NCI-H82 (cell line): ENCODE results near the gene STAT4.
"Not testable (repeated sequence)": the region's sequence is repeated elsewhere in the genome, so short reads cannot be mapped to it uniquely, and the experiment has no call there.

Experiments used
- DNase-seq: peaks from one replicate; lab custom pipeline; 2025; lab: John Stamatoyannopoulos, UW

STAT4 gene

DNA sequence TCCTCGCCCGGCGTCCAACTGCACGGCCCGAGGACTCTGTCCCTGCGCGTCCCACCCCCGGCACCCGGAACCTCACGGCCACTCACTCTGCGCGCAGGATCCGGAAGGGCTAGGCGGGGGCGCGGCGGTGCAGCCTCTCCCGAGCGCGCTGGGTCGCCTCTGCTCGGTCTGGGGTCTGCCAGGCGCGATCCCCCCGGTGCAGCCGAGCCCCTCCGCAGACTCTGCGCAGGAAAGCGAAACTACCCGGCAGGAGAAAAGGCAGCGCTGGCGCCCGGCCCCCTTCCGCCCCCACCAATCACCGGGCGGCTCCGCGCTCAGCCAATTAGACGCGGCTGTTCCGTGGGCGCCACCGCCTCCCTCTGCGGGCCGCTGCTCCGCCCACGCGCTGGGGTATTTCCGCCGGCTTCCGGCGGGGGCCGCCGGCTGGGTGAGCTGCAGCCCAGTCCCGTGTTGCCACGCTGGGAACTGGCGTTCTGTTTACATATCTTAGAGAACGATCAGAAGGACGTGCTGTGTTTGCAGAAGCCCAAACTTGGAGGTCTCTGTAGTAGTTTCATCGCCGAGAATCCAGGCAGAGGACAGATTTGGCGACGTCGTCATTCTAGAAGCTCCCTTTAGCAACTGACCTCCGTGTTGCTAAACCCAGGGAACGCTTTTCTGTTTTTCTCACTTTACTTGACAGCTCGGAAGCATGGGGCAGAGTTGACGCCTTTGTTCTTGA, 136.7 kb downstream of the STAT4 start, which contains the start of gene STAT1:
TSS of gene STAT1 (minus strand) at position 240 of the 721 bp plus-strand sequence. CDS start 4,168 bp downstream, outside the sequence.
- DNase-seq = peak; percentile 93

DNA sequence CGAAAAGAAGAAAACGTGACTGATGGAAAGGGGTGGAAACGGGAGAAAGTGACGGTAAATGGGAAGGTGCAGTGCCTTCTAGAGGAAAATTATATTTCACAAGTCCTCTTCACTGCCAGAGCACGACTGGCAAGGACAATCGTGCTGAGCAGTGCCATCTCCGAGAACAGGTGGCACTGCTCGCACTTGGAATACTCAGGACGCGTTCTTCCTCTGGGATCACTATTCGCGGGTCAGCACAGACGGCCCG, 137.2 kb downstream of the STAT4 start:
- no peak for DNase-seq

- peak; percentile 21 for DNase-seq
Observed at GRCh38 chr2:191012845-191013681, 137.7 kb downstream of the STAT4 start.

DNA sequence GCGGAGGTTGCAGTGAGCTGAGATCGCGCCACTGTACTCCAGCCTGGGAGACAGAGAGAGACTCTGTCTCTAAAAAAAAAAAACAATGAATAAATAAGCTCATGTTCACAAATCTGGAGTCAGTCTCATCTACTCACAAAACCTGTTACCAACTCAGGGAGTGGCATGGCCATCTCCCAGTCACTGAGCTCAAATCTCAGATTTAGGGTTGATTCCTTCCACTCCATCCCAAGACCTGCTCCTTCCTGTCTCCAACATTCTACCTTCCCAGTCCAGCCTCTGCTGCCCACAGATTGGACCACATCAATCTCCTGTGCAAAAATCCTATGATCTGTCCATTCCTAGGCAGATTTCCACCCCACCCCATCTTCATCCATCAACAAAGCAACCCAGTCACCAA, 138.4 kb downstream of the STAT4 start:
- DNase-seq = no peak

DNA sequence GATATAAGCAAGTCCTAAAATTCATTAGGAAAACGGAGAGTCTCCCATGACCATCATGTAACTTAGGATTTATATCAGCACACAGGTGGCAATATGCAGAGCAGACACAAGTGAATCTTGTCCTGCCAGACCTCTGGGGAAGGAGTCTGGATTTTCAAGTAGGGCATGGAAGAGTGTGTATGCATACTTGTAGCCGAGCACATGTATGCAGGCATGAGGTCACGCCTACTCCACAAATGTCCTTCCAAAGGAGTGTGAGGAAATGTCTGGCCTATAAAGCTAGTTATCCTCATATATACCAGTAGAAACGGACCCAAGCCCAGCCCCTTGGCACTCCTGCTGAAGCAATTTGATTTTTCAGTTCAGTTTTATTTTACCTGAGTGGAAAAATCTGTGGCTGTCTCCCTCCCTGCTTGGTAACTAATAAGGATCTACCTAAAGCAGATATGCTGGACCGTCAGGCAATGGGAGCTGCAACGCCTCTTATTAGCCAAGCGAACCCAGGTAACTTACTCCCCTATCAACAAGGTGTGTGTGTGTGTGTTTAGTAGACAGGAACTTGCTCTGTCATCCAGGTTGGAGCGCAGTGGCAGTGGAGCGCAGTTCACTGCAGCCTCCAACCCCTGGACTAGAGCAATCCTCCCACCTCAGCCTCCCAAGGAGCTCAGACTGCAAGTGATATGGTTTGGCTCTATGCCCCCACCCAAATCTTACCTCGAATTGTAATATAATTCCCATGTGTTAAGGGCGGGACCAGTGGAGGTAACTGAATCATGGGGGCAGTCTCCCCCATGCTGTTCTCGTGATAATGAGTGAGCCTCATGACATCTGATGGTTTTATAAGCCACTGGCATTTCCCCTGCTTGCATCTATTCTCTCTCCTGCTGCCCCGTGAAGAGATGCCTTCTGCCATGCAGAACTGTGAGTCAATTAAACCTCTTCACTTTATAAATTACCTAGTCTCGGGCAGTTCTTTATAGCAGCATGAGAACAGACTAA, 139.6 kb downstream of the STAT4 start:
- no peak for DNase-seq

DNA sequence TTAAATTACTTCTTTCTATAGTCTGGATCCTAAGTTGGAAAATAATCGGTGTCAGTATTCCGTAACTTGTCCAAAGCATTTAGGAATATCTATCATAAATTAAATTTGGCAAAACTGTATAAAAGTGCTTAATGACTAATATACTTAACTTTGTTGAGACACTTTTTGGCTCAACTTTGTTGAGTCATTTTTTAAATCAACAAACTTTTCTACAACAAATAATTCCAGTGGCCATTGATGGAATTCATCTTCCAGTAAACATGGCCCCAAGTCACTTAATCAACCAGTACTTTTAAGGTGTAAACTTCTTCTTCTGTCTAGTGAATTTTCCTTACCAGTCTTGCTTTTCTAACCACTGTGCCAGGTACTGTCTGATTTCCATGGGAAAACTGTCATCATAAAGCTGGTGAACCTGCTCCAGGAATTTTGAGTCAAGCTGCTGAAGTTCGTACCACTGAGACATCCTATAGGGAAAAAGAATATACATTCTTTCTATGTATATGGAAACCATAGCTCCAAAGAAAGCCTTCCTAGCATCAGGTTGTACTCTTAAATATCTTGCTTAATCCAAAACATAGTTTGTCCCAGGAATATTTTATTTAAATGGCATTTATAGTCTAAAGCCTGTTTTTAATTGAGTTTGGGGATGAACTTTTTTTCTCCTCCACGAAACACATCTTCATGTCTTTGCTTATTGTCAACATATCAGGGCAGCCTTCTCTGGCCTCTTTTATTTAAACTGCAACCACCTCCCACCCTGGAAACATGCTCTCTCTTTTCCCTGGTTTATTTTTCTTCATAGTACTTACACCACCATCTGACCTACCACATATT, 141.0 kb downstream of the STAT4 start:
- DNase-seq = no peak

DNA sequence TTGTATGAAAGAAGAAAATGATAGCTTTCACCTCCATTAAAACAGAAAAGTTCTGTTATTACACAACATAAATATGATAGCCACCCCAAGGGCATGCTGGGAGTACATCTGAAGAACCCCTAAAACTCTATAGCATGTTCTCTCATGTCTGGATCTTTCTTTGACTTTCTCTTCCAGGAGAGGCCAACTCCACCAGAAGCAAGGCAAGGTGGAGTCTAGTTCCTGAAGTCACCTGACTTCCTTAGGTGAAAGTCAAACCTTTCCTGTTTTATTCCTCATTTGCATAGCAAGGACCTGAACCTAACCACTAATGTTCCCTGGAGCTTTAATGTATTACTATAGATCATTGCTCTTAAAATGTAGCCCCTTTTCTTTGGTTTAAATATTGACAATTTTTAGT, 142.5 kb downstream of the STAT4 start:
- DNase-seq = no peak

- DNase-seq = no peak
Observed at GRCh38 chr2:191006997-191007783, 143.6 kb downstream of the STAT4 start.

DNA sequence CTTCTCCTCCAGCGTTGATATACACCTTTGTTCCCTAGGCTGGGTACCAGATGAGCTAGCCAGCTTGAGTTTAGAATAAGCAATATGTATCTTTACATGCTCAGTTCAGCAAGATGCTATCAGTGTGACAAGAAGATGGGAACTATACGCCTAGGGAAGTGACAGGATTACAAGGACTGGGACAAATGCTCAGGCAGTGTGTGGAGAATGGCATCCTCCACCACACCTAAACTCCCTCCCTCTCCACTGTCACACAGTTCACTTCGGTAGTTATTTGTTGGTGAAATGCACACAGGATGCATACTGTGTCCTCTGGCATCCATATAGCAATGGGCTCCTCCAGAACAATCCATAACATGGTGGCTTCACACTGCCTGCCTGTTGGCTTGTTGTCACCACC, 144.5 kb downstream of the STAT4 start:
- DNase-seq = no peak

DNA sequence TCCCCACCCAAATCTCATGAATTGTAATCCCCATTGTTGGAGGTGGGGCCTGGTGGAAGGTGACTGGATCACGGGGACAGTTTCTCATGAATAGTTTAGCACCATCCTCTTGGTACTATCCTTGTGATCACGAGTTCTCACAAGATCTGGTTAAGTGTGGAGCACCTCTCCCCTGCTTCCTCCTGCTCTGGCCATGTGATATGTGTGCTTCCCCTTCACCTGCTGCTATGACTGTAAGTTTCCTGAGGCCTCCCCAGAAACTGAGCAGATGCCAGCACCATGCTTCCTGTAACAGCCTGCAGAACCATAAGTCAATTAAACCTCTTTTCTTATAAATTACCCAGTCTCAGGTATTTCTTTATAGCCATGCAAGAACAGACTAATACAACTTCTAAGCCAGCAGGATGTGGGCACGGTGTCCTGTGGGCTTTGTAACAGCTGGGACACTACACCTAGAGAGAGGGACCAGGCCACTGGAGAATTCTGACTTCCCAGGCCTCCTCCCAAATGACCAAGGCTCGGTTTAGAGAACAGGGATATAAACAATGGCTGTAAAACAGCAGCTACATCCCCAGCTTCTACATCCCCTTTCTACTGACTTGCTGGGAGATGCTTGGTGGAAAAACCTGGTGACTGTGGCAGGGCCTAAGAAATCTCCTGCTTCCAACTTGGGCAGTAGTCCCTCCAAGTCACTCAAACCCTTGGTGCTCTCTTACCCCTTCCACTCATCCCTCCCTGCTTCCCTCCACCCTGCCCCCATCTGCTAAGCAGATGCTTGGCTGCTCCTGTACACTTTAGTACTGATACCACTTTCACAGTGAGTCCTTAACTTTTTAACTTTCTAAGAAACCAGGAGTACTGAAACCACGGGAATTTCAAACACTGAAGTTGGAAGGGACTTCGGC, 147.1 kb downstream of the STAT4 start:
- DNase-seq = no peak

GRCh38 chr2:191001624-191002023, 149.2 kb downstream of the STAT4 start:
- DNase-seq = no peak

DNA sequence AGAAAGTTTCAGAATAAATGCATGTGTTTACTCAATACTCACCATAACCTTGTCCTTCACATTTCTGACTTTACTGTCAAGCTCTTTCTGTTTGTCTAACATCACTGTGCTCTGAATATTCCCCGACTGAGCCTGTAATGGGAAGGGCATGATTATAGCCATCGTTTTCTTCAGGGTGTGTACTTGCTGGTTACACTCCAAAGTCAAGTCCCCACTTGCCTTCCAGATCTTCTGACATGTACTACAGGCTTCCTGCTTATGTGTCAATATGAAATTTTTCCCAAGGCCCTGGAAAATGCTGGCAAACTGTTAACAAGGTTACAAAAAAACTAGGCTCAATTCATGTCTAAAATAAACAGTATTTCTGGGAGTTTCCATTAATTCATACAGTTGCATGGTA, 149.8 kb downstream of the STAT4 start:
- DNase-seq = no peak

GRCh38 chr2:190999949-191000665, 150.7 kb downstream of the STAT4 start:
- DNase-seq = no peak

GRCh38 chr2:190999058-190999457, 151.7 kb downstream of the STAT4 start:
- DNase-seq = no peak

DNA sequence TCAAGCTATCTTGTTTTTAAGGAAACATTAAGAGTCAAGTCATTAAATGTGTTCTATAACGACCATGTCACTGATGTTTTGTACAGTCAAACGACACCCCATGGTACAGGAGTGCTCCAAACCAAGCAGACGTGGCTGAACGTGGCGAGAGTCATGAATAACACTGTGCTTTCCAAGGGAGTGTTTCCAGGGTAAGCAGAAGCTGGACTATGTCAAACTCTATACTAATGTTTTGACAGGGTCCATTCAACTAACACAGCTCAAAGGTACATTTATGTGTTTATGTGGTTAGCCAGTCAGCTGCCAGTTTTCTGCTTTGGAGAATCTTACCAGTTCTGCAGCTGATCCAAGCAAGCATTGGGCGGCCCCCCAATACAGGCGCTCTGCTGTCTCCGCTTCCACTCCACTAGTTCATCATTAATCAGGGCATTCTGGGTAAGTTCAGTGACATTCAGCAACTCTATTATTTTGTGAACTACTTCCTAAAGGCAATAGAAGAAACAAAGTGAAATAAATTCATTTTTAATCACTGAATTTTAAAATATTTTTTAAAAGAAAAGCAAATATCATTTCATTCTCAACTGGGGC, 153.2 kb downstream of the STAT4 start:
- no peak for DNase-seq

GRCh38 chr2:190996947-190997346, 153.8 kb downstream of the STAT4 start:
- no peak for DNase-seq

GRCh38 chr2:190996338-190996946, 154.4 kb downstream of the STAT4 start:
- peak; percentile 71 for DNase-seq

DNA sequence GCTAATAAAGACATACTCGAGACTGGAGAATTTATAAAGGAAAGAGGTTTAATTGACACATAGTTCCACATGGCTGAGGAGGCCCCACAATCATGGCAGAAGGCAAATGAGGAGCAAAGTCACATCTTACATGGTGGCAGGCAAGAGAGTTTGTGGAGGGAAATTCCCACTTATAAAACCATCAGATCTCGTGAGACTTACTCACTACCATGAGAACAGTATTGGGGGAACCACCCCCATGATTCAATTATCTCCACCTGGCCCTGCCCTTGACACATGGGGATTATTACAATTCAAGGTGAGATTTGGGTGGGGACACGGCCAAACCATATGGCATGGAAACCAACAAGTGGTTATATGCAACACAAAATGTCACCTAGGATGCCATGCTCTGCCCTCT, 155.5 kb downstream of the STAT4 start:
- not testable (repeated sequence) for DNase-seq
